SH-SY5Y (cell line): ENCODE measurements around the gene FCHSD2.

Experiments used
- GATA2 ChIP-seq: IDR thresholded peaks from 2 replicates; pipeline ENCODE4 v1.6.1; 2011; ENCODE audit warnings: mild to moderate bottlenecking, low read depth, low read length
- GATA3 ChIP-seq: IDR thresholded peaks from 2 replicates; pipeline ENCODE4 v1.6.1; 2011; ENCODE audit warnings: low read depth, mild to moderate bottlenecking, low read length, moderate library complexity

- TF ChIP-seq GATA3 (no peak), GATA2 (no peak)
These were observed 312.9 kb downstream of the FCHSD2 start for GRCh38 chr11:72829178-72829577.
